GM19025 (cell line): ENCODE results near the gene GRIN2A.

Source experiments
- ATAC-seq: cut with Tn5 transposase; IDR thresholded peaks from one replicate; pipeline ENCODE4 v1.9.1; 2021; ENCODE audit warnings: mild to moderate bottlenecking, low read depth, moderate library complexity; ENCODE audit not compliant: unreplicated experiment

The GRIN2A gene

DNA sequence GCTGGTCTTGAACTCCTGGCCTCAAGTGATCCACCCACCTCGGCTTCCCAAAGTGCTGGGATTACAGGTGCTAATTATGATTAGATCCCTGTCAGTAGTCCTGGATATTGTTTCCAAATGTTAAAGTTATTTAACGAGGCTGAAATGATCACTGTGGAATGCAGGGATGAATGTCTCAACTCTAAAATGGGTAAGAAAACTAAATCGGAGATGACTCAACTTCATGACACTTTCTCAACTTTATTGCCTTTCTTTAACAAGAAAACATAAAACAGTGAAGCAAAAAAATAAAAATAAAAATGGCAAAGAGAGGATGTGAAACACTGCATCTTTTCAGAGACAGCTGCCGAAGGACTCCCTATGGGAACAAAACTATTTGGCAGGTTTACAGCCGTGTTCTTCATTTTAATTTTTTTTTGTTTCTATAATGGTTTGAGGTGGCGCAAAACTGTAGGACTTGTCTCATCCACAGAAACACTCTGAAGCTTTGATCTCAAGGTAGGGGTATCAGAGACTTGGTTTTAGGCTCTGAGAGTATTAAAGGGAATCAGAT lies 382.0 kb downstream of the GRIN2A start:
- ATAC-seq = no peak

DNA sequence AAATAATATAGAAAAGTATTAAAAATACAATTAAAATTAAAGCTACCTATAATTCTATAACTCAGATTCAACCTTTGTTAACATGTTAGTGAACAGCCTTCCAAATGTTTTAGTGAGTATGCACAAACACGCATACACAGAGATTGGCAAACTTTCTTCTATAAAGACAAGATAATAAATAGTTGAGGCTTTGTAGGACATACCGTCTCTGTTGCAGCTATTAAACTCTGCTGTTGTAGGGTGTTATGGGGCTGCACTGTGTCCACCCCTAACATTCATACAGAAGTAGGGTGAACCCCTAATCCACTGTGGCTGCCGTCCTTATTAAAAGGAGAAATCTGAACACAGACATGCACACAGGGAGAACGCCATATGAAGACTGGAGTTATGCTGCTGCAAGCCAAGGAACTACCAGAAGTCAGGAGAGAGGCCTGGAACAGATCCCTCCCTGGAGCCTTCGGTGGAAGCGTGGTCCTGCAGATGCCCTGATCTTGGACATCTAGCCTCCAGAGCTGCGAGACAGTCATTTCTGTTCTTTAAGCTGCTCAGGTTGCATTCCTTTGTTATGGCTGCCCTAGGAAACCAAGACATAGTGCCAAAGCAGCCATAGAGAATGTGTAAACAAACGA lies 383.2 kb downstream of the GRIN2A start:
- ATAC-seq = no peak

DNA sequence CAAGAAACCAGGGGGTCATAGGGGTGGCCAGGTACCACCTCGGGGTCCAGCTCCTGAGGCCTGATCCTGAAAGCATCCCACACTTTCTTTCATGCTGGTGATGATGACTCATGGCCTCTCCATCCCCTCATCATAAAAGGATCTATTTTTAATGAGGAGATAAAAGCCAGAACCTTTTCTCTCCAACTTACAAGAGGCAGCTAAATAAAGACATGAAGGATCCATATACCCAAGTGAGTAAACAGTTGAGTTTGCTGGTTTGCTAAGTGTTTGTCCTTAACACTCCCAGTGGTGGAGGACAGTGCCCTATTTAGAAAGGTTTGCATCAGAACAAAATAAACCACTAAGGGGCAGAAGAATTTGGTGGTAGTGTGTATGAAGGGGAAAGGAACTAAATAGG lies 383.8 kb downstream of the GRIN2A start:
- ATAC-seq = no peak

DNA sequence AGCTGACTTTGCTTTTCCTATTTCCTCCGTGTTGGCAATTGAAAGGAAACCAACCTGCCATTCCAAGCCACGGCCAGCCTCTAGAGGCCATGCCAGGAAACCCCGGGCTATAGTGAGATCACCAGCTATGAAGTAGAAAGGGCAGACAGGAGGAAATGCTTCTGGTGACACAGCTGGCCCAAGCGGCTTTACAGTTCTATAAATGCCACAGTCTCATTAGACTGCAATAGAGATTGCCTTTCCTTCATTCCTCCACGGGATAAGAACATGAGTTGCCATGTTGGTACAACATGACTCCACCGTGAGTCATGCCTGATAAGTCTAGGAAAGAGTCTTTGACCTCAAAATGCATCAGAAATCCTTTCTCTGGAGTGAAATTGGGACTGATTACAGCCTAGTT lies 384.9 kb downstream of the GRIN2A start:
- no peak for ATAC-seq

DNA sequence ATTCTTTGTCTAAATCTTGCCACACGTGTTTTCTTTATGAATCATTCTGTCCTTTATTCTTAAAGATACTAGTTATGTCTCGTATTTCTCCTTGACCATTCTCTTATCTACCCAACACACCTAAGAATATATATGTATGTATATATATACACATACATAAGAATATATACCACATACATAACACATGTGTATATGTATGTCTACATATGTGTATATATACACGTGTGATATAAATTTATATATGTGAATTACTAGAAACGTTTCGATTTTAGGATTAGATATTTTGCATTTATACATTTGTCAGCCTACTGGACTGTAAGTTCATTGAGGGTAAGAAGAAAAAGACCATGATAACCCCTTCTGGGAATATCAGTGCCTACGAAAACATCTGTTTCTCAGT lies 388.6 kb downstream of the GRIN2A start:
- ATAC-seq = no peak

DNA sequence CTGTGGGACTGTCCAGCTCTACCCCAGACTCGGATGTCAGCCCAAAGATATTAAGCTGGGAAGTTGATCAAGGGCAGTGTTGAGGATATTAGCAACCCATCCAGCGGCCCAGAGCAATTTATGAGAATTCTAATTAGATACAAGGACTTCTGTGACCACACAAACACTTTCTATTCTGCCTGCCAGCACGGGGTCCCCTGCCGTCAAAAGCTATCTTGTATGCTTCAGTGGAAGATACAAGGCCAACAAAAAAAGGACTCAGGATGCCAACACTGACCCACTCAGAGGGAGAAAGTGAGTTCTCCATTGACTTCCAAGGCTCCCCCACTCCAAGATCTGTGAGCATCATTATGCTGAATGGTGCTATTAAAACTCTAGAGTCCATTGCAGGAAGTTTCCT lies 390.7 kb downstream of the GRIN2A start:
- no peak for ATAC-seq

DNA sequence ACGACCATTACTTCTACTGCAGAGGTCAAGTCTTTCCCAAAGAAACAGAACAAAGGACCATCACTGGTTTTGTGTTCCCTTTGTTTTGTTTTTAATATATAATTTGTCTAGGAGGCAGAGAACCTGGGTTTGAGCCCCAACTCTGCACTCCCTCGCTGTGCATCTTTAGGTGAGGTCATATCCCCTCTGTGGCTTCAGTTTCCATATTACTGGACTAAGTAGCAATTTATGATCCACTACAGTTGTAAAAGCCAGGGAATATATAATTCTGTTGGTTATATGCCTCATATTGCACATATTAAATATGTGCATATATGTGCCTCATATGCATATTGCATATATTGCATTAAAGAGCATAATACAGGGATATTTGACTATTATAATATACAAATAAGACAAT lies 392.0 kb downstream of the GRIN2A start:
- no peak for ATAC-seq

DNA sequence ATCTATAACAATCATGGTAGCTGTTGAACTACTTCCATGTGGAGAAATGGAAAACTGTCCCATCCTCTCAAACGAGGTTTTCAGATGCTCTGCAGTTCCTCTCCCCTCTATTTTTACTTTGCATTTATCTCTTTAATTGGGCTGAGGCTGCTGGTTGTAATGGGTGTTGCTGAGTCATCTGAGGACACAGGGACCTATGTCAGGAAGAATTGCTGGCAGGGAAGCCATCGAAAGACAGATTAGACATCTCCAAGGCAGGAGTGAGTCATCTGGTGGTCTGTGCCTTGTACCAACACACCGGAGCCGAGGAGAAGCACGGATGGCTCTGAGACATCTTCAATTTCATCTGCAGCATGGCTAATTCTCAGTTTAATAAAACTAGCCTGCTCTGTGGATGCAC lies 394.5 kb downstream of the GRIN2A start:
- ATAC-seq = no peak

DNA sequence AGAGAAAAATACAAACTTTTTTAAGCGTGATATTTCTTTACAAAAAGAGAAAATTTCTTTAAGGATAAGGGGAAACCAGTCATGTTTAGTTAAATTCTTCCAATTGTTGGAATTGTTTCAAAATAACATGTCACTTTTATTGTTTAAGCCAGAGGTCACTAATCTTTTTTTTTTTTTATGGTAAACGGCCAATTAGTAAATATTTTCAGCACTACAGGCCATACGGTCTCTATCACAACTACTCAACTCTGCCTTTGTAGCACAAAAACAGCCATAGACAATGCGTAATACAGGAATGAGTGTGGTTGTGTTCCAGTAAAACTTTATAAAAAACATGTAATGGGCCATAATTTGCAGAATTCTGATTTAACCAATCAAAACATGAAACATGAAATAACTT lies 401.4 kb downstream of the GRIN2A start:
- no peak for ATAC-seq

DNA sequence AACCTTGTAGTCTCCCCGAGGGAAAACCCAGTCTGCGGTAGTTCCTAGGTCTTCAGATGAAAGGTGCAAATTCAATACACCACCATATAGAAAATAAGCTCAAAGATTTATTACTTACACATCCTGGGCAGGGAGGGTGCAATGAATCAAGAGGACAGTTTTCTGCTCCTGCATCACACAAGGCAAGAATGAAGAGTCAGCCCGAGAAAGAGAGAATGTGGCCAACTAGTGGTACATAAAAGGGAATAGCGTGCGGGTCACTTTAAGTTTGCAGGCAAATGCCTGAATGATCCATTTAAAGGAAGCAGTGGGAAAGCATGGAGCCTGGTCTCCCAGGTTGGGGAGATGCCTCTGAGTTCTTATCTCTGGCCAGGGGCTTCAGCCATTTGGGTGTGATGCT lies 403.4 kb downstream of the GRIN2A start:
- no peak for ATAC-seq

DNA sequence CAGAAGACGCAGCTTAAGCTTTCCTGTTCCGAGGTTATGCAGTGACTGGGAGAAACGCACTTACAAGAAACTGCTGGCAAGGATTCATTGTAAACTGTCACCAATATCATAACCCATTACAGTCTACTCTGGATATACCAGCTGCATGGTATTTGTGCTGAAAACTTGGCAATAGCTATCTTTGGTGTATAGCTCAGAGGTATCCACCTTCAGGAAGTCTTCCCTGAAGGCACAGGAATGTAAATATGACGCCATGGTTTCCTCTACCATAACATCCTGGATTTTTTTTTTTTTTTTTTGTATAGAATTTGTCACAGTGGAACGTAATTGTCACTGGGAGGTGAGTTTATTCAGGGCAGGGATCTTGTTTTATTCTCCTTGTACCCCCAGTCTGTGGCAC lies 406.2 kb downstream of the GRIN2A start:
- ATAC-seq = no peak

DNA sequence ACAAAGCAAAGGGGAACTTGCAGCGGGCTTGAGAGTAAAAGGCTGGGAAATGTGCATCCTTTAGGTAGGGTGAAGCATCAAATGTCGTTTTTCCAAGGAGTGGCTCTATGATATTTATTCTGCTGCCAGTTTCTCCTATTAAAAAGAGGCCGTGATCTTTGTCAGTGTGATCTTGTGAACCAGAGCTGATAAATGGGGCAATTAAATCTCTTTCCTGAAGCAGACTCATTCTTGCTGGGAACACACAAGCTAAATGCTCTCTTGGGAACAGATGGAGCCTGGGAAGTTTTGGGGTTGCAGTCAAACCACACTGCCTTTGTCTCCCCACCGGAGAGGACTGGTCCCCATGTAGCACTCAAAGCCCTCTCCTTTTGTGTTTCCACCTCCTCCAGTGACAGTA lies 408.9 kb downstream of the GRIN2A start:
- ATAC-seq = no peak

DNA sequence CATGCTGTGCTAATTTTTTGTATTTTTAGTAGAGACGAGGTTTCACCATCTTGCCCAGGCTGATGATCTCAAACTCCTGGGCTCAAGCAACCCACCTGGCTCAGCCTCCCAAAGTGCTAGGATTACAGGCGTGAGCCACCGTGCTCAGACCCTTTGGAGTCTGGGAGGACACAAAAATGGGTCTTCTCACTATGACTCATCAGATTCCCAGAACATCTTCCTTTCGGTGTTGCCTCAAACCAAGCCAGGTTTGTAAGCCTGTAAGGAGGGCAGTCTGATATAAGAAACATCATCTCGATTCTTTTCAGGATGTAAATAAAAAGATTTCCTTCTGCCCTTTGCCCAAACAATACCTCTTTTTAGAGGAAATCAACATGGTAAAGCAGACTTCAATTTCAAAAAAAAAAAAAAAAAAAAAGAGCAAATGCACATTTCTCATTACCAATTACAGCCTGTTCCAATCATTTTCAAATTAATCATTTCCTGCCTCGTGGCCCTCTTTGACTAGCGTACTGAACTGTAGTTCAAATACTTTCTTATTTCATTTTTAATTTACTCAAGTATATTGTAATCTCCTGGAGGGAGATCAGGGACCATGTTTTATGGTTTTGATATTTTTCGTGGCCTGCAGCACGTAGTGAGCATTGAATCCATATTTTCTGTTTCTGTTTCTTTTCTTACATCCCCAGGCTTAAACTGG lies 409.6 kb downstream of the GRIN2A start:
- ATAC-seq = no peak

DNA sequence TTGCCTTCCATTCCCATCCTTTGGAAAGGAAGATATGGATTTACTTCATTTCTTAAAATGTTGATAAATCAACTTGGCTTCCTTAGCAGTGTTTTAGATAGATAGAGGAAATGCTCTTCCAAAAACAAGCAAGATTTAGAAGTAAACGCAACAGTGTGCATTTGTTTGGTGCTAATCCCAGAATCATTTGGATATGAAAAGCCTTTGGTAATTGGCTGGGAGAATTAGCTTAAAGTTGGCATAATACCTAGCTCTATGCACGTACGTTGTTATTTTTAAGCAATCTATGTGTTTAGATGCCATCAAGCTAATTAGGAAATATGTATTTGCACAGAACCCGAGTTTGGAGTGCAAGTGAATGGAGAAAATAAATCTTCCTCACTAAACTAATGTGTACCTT lies 415.3 kb downstream of the GRIN2A start:
- ATAC-seq = no peak

DNA sequence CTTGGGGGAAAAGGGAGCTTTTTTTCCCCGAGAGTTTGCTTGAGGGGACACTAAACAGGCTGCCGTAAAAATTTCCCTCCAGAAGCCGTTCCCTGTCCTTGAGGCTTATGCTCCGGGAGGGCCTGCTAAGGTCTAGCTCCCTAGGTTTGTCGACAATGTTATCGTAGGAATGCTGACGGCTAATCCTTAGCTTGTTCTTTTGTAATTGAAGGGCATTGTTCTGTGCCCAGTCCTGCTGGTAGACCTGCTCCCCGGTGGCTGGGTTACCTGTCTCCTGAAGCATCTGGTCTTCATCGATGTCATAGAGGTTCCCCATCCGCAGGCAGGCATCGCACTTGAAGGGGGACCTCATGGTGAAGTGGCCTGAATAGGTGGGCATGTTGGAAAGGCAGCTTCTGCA lies 418.7 kb downstream of the GRIN2A start:
- no peak for ATAC-seq

DNA sequence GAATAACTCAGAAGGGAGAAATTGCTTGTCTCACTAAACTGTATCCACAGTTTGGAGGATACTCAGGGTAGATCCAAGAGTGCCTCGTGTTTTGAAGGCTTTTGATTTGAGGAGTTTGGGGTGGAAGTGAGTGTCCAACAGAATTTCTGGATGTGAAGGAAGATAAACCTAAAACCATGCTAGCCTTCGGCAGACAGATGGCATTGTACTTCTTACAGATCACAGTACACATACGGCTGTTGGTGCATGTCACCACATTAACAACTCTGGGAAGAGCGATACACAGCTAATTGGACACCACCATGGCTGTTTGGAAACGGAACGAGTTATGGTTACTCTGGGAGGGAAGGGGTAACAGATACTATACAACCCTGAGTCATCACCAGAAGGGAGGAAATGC lies 420.4 kb downstream of the GRIN2A start:
- ATAC-seq = no peak

DNA sequence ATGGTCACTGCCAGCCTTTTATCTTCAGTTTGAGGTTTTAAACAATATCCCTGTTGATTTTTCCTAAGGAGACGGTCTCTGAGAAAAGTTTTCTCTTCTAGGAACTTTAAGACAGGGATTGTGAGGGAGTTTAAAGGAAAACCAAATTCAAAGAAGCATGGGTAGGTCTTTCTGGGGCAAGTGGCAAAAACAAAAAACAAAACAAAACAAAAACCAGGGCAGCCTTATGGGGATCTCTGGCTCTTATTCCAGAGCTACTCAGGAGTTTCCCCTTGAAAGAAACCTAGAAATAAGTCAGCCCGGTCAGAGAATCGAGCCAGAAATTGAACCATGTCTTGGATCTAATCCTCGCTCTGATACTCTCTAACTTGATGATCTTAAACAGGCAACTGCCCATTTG lies 424.5 kb downstream of the GRIN2A start:
- ATAC-seq = no peak

DNA sequence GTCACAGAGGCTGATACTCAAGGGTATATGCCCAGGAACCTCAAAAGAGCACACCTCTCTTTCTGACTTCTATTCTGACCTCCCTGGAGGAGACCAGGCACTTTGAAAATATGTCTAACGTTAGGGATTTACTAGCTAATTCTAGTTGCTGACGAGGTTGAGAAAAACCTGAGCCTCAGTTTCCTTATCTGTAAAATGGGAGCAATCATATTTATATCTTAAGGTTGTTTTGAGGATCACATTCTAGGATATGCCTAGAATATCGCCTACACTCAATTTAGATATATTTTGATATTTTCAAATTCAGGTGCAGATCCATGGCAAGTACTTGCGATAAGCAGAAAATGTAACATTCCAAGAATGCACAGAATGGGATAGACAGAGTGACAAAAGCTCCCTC lies 425.8 kb downstream of the GRIN2A start:
- no peak for ATAC-seq

DNA sequence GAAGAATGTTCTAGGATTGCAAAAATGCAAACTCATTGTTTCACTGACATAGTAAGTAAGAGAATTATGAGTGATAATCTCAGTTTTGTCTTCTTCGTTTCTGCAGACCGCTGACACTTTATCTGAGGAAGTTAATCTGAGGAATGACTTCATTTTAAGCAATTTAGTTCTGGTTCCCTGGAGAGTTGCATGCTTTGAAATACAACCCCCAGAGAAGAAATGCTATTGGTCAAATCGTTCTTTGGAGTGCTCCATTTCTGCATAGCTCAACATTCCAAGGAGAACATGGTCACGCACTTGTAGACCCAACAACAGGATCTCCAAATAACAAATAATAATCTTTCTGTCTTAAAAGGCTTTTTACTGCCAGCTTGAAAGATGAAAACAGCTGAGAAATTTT lies 427.1 kb downstream of the GRIN2A start:
- ATAC-seq = no peak

DNA sequence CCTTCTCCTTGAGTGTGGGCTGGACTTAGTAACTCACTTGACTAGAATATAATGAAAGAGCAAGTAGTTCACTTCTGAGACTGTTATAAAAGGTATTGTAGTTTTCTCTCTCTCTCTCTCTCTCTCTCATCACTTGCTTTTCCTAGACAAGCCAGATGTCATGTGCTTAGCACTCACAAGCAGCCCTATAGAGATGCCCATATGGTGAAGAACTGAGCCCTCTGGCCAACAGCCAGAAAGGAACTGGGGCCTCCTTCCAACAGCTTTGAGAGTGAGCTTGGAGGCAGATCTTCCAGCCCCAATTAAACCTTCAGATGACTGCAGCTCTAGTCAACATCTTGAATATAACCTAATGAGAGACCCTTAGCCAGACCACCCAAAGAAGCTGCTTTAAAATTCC lies 440.5 kb downstream of the GRIN2A start:
- no peak for ATAC-seq

DNA sequence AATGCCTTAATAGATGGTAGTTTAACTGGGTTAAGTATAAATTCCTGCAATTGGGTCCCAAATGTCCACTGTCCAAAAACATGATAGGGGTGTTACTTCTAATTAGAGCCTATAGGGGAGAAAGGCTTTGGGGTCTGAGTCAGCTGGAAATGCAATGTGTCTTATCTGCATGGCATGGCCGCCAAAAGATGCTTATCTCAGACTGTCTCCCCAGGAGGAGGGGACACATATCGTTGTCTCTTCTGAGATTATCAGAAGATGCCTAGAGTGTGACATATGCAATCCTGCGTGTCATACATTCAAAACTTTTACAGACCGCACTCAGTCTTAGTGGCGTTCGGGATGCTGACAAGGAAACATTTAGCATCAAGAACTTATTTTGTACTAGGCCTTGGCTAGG lies 442.9 kb downstream of the GRIN2A start:
- no peak for ATAC-seq

DNA sequence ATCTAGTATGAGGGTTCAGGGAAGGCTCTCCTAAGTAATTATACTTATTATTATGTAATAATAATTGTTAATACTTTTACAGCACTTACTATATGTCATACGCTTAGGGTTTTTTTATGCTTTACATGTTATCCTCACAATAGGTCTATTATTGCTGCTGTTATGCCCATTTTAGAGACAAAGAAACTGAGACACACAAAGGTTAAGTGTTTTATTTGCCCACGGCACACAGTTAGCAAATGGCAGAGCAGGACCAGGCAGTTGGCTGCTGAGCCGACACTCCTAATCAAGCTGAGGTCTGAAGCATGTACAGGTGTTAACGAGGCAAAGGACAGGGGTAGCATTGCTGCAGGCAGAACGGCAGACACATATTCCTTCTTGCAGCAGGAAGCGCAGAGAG lies 443.5 kb downstream of the GRIN2A start:
- ATAC-seq = no peak
